ENCODE measurements around the gene MAP4K5. TPM values are rescaled to one million over a fixed set of nuclear protein-coding genes. Genes with fewer than 3 reads are reported as not detected.

Gene MAP4K5
- total RNA-seq, 1 donor from 2014 or later: 12.3 TPM

GRCh38 chr14:50471838-50472465 lies 60.4 kb downstream of the MAP4K5 start:
- Histone ChIP-seq H3K4me3 (no peak overlapping the region), H3K27ac (replicated peaks) (no peak overlapping the region), H3K27me3 (ENCODE audit: low read depth) (no peaks in the 10 kb centered on the region), H3K36me3 (peaks cover 78% of the 10 kb centered on the region), H3K9me3 (replicated peaks) (peaks cover 37% of the 10 kb centered on the region), H3K4me1 (no peaks in the 10 kb centered on the region)
- intact Hi-C loops (cut with micrococcal nuclease): no loop called here
- no peak for TF ChIP-seq CTCF (IDR thresholded peaks at IDR 0.05; ENCODE audit: borderline replicate concordance)
- no peak for DNase-seq

GRCh38 chr14:50469982-50470381 lies 62.4 kb downstream of the MAP4K5 start:
- H3K4me1 ChIP-seq: no peaks in the 10 kb centered on the region
- H3K27me3 ChIP-seq (ENCODE audit: low read depth): no peaks in the 10 kb centered on the region
- DNase-seq: no peak
- H3K36me3 ChIP-seq: peaks cover 85% of the 10 kb centered on the region
- H3K9me3 ChIP-seq (replicated peaks): peaks cover 37% of the 10 kb centered on the region
- intact Hi-C loops (cut with micrococcal nuclease): no loop called here
- no peak for TF ChIP-seq CTCF (IDR thresholded peaks at IDR 0.05; ENCODE audit: borderline replicate concordance)
- H3K27ac ChIP-seq (replicated peaks): no peak overlapping the region
- H3K4me3 ChIP-seq: no peak overlapping the region

- Histone ChIP-seq H3K9me3 (replicated peaks) (no peaks in the 10 kb centered on the region), H3K4me1 (no peaks in the 10 kb centered on the region), H3K27ac (replicated peaks) (no peak overlapping the region), H3K27me3 (ENCODE audit: low read depth) (no peaks in the 10 kb centered on the region), H3K4me3 (no peak overlapping the region), H3K36me3 (peaks cover 75% of the 10 kb centered on the region)
- DNase-seq: no peak
- TF ChIP-seq CTCF (IDR thresholded peaks at IDR 0.05; ENCODE audit: borderline replicate concordance): no peak
- intact Hi-C loops (cut with micrococcal nuclease): no loop called here
Measured at GRCh38 chr14:50462111-50462510, 70.3 kb downstream of the MAP4K5 start.

- Histone ChIP-seq H3K4me3 (no peak overlapping the region), H3K9me3 (replicated peaks) (peaks cover 7% of the 10 kb centered on the region), H3K27me3 (ENCODE audit: low read depth) (no peaks in the 10 kb centered on the region), H3K36me3 (peaks cover 89% of the 10 kb centered on the region), H3K4me1 (no peaks in the 10 kb centered on the region), H3K27ac (replicated peaks) (no peak overlapping the region)
- intact Hi-C loops (cut with micrococcal nuclease): no loop called here
- no peak for TF ChIP-seq CTCF (IDR thresholded peaks at IDR 0.05; ENCODE audit: borderline replicate concordance)
- no peak for DNase-seq
Measured at GRCh38 chr14:50453869-50454268, 78.5 kb downstream of the MAP4K5 start.

GRCh38 chr14:50452979-50453705 lies 79.2 kb downstream of the MAP4K5 start:
- H3K36me3 ChIP-seq: peaks cover 85% of the 10 kb centered on the region
- no peak for TF ChIP-seq CTCF (IDR thresholded peaks at IDR 0.05; ENCODE audit: borderline replicate concordance)
- DNase-seq: no peak
- intact Hi-C loops (cut with micrococcal nuclease): no loop called here
- no peaks in the 10 kb centered on the region for H3K27me3 ChIP-seq (ENCODE audit: low read depth)
- H3K4me1 ChIP-seq: no peaks in the 10 kb centered on the region
- no peak overlapping the region for H3K27ac ChIP-seq (replicated peaks)
- peaks cover 7% of the 10 kb centered on the region for H3K9me3 ChIP-seq (replicated peaks)
- H3K4me3 ChIP-seq: no peak overlapping the region

Data from left ventricle myocardium inferior (tissue), 1 donor.